GM10266 (cell line): Measurements from ENCODE around the gene ASMT.
A peak's percentile ranks its signal among the peaks of the same experiment; 100 is the strongest.

Experiments
- DNase-seq: peaks from one replicate; pipeline ENCODE4 v3.0.0; 2012; ENCODE audit errors: extremely low spot score
- TF ChIP-seq, protein P1 (sequence below): IDR thresholded peaks from 2 replicates; pipeline ENCODE4 v1.5.1; 2012; ENCODE audit warnings: mild to moderate bottlenecking, low read depth; ENCODE audit not compliant: control insufficient read depth, insufficient read depth; ENCODE audit errors: missing control alignments

ASMT gene

GRCh38 chrX:1629244-1629643 is 14.4 kb downstream of the ASMT start:
- TF ChIP-seq, protein P1, sequence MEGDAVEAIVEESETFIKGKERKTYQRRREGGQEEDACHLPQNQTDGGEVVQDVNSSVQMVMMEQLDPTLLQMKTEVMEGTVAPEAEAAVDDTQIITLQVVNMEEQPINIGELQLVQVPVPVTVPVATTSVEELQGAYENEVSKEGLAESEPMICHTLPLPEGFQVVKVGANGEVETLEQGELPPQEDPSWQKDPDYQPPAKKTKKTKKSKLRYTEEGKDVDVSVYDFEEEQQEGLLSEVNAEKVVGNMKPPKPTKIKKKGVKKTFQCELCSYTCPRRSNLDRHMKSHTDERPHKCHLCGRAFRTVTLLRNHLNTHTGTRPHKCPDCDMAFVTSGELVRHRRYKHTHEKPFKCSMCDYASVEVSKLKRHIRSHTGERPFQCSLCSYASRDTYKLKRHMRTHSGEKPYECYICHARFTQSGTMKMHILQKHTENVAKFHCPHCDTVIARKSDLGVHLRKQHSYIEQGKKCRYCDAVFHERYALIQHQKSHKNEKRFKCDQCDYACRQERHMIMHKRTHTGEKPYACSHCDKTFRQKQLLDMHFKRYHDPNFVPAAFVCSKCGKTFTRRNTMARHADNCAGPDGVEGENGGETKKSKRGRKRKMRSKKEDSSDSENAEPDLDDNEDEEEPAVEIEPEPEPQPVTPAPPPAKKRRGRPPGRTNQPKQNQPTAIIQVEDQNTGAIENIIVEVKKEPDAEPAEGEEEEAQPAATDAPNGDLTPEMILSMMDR = no peak
- no peak for DNase-seq

DNA sequence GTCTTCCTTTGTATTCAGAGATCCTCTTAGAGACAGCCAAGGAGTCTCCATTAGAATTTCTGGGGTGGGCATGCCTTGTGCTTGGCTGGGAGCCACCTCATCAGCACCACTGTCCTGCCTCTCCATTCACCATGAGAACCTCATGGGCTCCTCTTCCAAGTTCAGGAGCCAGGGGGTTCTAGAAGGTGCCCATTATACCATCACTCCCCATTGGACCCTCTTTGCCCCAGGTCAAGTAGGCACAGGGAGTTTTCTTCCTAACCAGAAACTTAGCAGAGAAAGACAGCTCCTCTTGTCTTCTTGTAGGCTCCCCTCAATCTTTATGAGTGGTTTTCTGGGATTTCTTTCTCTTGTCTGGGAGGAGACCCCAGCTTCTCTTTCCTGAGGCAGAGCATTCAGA is 31.1 kb downstream of the ASMT start:
- TF ChIP-seq, protein P1 = no peak
- no peak for DNase-seq

GRCh38 chrX:1649621-1650020 is 34.8 kb downstream of the ASMT start:
- no peak for DNase-seq
- TF ChIP-seq, protein P1 = no peak

DNA sequence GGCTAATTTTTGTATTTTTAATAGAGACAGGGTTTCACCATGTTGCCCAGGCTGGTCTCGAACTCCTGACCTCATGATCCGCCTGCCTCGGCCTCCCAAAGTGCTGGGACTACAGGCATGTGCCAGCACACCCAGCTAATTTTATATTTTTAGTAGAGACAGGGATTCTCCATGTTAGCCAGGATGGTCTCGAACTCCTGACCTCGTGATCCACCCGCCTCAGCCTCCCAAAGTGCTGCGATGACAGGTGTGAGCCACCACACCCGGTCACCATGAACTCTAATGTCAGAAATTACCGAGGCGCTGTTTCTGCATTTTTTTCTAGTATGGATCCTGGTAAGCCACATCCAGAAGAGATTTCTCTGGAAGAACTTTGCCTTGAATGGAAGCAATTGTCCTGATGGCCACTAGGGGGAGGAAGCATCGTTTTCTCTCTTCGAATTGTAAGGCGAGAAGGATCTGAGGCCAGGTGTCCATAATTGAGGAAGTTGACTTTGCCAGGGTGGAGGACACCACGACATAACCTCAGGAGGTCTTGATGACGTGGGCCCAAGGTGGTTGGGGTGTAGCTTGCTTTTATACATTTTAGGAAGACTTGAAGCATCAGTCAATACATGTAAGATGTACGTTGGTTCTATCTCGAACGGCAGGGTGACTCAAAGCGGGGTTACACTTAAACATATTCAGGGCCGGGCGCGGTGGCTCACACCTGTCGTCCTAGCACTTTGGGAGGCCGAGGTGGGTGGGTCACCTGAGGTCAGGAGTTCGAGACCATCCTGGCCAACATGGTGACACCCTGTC is 37.4 kb downstream of the ASMT start:
- peak; percentile 38 for DNase-seq
- TF ChIP-seq, protein P1 = peak; percentile 75

- no peak for DNase-seq
- TF ChIP-seq, protein P1 = no peak
Measured at GRCh38 chrX:1656379-1656778, 41.5 kb downstream of the ASMT start.

GRCh38 chrX:1657367-1658070 is 42.7 kb downstream of the ASMT start:
- TF ChIP-seq, protein P1 = peak; percentile 14
- peak; percentile 47 for DNase-seq

DNA sequence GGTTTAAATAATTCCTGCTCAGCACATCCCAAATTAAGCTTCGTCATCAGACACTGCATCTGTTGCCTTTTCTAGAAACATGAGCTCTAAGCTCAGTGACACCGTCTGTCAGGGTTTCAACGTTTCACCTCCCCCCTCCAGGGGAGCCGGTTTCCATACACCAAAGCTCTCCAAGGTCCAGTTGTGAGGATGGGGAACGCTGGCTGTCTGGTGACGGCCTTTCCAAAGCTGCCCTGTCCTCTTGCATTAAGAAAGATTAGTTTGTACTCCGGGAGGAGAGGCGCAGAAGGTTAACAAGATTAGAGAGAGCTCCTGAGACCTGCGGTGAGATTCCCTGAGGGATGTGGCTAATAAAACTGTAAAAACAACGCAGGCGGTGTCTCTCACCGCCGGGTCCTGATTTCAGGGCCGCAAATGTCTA is 43.2 kb downstream of the ASMT start:
- DNase-seq = no peak
- TF ChIP-seq, protein P1 = no peak
